ENCODE results near the gene FTCD. TPM values are rescaled to one million over a fixed set of nuclear protein-coding genes. Genes with fewer than 3 reads are reported as not detected.

FTCD gene
- total and polyA plus RNA-seq, 9 of the 15 experiments (the other 6 are each of a cell fraction or from before 2014, with no cell fraction given): 0.11 to 1.6 (median 0.67) TPM; not detected in 5

DNA sequence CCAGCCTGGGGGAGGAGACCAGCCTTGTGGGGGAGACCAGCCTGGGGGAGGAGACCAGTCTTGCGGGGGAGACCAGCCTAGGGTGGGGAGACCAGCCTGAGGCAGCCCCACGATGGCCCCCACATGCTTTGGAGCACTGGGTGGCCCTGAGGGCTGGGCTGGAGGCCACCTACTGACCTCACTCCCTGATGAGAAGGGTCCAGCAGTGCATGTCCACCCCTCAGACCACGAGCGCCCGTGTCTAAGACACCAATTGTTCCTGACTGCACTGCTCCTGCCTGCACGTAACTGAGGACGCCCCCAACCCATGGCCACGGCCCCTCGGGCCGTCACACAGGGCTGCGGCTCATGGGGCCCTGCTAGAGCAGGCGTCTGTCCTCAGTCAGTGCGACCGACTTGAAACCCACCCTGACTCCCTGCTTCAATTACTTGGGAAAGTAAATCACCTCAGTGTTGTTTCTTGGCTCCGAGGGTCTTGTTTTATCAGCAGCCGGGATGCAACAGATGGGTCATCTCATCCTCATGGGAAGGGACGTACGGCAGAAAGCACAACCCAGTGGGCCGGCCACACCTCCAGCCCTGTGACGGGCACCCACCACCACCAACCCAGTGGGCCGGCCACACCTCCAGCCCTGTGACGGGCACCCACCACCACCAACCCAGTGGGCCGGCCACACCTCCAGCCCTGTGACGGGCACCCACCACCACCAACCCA is 28.7 kb upstream of the FTCD start, which contains the start of gene SPATC1L (continued):
- TF ChIP-seq ZNF592 (IDR thresholded peaks at IDR 0.05) (no peak), SP1 (CRISPR knock-in tag; IDR thresholded peaks at IDR 0.05) (peak; percentile 98), ZNF785 (CRISPR knock-in tag; IDR thresholded peaks at IDR 0.05) (no peak), NONO (IDR thresholded peaks at IDR 0.05; ENCODE audit: low read depth in 2 of 2, low read length in 1 of 2) (peak in 1 of 2 experiments; percentile 68; a peak in 1 of 4 replicates), SMAD4 (CRISPR knock-in tag; conservative IDR thresholded peaks at IDR 0.05) (no peak; the same call in 1 of the 2 replicates), ZNF696 (CRISPR knock-in tag; conservative IDR thresholded peaks at IDR 0.05) (no peak), BACH1 (tag; IDR thresholded peaks at IDR 0.05) (no peak), ZNF76 (CRISPR knock-in tag; IDR thresholded peaks at IDR 0.05; ENCODE audit: borderline replicate concordance) (no peak), PCBP2 (IDR thresholded peaks at IDR 0.05; ENCODE audit: low read depth, low read length, poor library complexity, severe bottlenecking) (no peak), FOXK1 (CRISPR knock-in tag; IDR thresholded peaks at IDR 0.05; ENCODE audit: borderline replicate concordance) (peak; percentile 59; the same call in 1 of the 2 replicates), RBM15 (IDR thresholded peaks at IDR 0.05; ENCODE audit: insufficient read depth, low read length) (no peak), ZNF583 (CRISPR knock-in tag; IDR thresholded peaks at IDR 0.05) (no peak), ZNF134 (CRISPR knock-in tag; conservative IDR thresholded peaks at IDR 0.05) (no peak), STAG1 (CRISPR knock-in tag; IDR thresholded peaks at IDR 0.05; ENCODE audit: borderline replicate concordance) (no peak), NCOA1 (IDR thresholded peaks at IDR 0.05; ENCODE audit: low read depth) (no peak), BDP1 (IDR thresholded peaks at IDR 0.05; ENCODE audit: insufficient read depth, insufficient read length) (no peak)
- TF ChIP-seq, protein P1, sequence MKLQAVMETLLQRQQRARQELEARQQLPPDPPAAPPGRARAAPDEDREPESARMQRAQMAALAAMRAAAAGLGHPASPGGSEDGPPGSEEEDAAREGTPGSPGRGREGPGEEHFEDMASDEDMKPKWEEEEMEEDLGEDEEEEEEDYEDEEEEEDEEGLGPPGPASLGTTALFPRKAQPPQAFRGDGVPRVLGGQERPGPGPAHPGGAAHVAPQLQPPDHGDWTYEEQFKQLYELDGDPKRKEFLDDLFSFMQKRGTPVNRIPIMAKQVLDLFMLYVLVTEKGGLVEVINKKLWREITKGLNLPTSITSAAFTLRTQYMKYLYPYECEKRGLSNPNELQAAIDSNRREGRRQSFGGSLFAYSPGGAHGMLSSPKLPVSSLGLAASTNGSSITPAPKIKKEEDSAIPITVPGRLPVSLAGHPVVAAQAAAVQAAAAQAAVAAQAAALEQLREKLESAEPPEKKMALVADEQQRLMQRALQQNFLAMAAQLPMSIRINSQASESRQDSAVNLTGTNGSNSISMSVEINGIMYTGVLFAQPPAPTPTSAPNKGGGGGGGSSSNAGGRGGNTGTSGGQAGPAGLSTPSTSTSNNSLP (IDR thresholded peaks at IDR 0.05; ENCODE audit: borderline replicate concordance, low read depth, low read length): no peak
- TF ChIP-seq, protein P2, sequence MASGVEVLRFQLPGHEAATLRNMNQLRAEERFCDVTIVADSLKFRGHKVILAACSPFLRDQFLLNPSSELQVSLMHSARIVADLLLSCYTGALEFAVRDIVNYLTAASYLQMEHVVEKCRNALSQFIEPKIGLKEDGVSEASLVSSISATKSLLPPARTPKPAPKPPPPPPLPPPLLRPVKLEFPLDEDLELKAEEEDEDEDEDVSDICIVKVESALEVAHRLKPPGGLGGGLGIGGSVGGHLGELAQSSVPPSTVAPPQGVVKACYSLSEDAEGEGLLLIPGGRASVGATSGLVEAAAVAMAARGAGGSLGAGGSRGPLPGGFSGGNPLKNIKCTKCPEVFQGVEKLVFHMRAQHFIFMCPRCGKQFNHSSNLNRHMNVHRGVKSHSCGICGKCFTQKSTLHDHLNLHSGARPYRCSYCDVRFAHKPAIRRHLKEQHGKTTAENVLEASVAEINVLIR (CRISPR knock-in tag; IDR thresholded peaks at IDR 0.05): no peak
- TF ChIP-seq, protein P3, sequence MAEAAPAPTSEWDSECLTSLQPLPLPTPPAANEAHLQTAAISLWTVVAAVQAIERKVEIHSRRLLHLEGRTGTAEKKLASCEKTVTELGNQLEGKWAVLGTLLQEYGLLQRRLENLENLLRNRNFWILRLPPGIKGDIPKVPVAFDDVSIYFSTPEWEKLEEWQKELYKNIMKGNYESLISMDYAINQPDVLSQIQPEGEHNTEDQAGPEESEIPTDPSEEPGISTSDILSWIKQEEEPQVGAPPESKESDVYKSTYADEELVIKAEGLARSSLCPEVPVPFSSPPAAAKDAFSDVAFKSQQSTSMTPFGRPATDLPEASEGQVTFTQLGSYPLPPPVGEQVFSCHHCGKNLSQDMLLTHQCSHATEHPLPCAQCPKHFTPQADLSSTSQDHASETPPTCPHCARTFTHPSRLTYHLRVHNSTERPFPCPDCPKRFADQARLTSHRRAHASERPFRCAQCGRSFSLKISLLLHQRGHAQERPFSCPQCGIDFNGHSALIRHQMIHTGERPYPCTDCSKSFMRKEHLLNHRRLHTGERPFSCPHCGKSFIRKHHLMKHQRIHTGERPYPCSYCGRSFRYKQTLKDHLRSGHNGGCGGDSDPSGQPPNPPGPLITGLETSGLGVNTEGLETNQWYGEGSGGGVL (CRISPR knock-in tag; IDR thresholded peaks at IDR 0.05): no peak
